Epidermal melanocyte (primary cell): ENCODE data around the gene SRPK2.

Source experiments
- DNase-seq: peaks from one replicate; pipeline ENCODE4 v3.0.0; 2011; ENCODE audit warnings: low spot score; ENCODE audit not compliant: insufficient read length

The SRPK2 gene

DNA sequence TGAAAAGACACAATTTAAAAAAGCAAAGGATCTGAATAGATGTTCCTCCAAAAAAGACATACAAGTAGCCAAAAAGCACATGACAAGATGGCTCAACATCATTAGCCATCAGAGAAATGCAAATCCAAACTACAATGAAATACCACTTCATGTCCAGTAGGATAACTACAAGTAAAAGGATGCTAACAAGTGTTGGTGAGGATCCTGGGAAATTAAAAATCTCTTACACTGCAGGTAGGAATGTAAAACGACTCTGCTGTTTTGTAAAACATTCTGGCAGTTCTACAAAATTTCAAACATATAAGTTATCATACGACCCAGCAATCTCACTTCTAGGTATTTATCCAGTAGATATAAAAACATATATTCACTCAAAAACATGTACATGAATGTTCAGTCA is 161.3 kb downstream of the SRPK2 start:
- no peak for DNase-seq

DNA sequence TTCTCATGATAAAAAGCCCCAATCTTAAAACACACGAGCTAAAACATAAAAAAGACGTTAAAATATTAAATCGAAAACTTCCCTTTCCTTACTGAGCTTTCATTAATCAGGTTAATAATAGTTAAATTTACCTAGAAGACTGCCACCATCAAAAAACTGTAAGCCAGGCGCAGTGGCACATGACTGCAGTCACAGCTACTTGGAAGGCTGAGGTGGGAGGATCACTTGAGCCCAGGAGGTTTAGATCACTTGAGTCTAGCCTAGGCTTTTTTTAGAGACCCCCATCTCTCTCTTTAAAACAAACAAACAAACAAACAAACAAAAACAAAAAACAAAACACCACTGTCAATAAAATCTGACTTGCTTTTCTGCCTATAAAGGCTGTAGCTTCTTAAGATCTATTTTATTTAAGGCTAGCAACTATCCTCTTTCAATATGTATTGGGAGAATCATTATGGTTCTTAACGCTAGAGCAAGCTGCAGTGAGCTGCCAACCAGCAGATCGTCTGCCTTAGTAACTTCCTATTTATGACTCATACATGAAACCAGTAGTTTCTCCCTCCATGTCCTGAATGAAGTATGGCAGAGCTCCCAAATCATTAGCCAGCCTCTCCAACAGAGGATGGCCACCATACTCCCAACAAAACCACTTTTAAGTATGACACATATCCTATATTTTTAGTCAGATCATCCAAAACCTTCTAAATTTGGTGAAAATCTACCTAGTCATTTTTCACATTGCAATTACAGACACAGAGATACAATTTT is 163.7 kb downstream of the SRPK2 start:
- no peak for DNase-seq

DNA sequence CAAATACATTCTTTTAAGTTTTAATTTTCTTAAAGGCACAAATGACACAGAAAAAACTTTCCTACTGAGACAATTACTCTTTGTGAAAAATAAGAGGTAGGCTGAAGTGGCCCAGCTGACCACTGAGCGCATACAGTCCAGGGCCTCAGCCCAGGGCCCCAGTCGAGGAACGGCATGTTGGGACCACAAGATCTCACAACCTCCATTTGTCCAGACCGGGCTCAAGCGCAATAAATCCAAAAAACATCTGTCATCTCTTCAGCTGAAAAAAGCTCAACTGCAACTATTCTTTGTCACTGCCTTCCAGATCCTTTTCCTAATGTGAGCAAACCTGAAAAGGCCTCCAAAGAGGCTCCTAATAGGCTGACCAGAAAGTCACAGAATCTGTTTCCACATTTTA is 165.8 kb downstream of the SRPK2 start:
- DNase-seq, result no peak

DNA sequence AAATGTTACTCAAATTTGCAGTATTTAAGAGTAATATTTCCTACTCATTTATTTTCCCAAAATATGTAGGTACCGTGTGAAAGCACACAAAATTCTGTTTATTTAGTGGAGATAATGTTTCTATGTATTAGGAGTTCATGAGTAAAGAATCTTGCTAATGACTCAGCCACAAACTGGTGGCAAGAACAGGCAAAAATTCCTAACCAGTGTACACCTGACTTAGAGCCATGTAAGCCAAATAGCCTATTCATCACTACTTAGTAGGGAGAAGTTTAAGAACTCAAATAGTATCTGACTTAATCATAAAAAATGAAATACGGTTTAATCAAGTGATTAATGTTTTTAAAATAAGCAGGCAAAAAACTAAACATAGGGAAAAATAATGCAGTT is 169.0 kb downstream of the SRPK2 start:
- DNase-seq, result no peak

DNA sequence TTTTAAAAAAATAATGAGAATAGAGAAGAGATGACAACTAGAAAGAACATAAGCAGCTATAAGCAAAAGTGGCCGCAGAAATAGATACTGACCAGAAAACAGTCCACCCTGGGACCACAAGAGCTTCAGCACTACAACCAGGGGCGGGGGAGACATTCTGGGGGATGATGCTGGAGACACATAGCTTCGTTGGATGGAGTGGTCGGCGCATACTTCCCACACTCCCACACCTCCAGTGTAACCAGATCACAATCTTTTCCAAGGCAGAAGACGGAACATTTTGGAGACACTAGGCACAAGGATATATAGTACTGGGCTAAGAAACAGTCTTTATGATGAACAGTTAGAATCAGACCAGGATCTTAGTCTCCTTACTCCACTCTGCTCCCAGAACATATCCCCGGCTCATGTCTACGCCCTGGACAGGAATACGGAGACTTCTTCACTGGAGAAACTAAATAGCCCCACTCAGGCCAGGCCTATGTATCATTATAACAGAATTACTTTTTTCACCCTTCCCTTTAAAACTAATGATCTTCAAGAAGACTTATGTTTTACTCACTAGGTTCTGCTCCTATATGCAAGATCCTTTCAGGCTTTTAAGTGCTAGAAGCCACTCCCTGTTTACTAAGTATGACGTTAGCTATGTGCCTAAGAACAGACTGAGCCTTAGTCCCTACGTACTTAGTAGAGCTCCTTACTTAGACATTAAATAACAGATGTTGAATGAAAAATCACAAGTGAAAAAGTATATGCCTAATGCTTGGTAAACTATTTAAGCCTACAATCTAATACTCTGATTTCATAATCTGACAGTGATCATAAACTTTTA is 169.6 kb downstream of the SRPK2 start:
- DNase-seq, result no peak

DNA sequence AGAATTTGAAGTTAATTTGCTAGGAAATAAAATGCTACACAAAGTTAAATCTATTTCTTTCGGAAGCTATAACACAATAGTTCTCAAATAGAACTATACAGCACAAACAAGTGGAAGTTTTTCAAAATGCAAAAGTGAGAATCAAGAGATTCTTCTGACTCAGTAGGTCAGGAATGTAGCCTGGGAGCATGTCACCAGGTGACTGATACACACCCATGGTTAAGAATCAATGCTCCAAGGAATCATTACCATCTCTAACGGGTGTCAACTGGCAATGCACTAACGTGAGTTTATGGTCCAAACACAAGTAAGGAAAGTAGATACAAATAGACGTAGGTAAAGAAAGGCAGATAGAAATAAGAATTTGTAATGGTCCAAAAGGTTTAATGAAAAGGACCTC is 170.5 kb downstream of the SRPK2 start:
- DNase-seq, result no peak

DNA sequence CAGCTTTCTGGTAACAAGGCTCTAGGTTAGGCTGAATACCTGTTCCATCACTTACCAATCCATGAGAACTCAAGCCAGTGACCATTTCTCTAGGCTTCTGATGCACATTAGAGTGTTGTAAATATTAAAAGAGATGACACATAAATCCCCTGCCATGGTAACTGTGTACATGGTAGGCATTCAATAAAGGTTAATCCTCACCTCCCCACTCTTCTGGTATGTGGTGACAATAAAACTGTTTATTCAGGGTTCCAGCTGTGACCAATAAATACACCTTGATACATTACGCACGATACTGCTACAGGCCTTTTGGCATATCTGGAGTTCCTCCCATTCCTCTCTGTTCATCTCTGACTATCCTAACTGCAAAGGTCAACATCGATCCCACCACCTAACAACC is 171.9 kb downstream of the SRPK2 start:
- DNase-seq, result no peak

DNA sequence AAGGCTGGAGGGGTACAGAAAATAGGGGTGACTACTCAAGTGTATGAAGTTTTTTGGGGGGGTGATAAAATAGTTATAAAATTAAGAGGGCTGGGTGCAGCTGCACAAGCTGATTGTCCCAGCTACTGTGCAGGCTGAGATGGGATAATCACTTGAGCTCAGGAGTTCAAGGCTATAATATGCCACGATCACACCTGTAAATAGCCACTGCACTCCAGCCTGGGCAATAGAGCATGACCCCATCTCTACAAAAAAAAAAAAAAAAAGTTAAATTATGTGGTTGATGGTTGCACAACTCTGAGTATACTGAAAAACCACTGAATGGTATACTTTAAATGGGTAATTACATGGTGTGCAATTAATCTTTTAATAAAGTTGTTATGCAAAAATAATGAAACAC is 172.9 kb downstream of the SRPK2 start:
- DNase-seq, result no peak

DNA sequence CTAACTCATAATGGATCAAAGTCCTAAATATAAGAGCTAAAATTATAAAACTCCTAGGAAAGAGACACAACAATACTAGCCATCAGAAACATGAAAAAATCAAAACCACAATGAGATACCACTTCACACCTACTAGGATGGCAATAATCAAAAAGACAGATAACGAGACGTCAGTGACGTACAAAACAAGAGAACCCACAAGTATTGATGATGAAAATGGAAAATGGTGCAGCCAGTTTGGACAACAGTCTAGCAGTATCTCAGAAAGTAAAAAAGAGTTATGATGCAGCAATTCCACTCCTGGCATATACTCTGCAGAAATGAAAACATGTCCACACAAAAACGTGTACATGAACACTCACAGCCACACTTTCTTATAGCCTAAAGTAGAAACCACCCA is 173.5 kb downstream of the SRPK2 start:
- no peak for DNase-seq

DNA sequence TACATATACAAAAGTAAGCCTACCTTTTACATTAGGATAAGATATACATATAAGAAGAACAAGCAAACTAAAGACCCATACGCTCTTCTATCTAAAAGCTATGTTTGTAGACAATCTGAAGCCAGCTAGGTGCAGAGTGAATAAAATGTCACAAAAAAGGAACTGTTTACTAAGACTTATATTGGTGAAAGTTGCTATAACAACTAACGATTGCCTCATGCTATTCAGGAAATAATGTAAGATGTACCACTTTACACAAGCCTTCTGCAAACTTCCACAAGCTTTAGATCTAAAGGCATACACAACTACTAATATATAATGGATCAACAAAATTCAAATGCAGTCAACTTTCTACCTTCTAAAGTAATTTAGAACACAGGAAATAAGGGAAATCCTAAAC is 175.1 kb downstream of the SRPK2 start:
- no peak for DNase-seq

DNA sequence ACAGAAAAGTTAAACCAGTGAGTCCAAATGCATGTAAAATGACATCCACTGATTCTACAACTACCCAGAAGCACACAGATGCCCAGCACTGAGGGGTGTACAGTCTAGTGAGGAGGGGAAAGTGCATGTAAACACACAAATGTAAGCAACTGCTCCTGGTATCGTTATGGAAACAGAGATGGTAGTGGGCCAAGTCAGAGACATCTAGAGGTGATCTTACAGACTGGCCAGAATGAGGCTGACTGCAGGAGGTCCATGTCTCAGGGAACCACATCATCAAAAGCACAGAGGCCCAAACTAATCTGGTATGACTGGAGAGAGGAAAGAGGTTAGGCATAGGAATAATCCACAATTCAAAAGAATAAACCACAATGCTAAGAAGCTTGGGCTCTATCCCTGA is 176.5 kb downstream of the SRPK2 start:
- DNase-seq, result no peak

DNA sequence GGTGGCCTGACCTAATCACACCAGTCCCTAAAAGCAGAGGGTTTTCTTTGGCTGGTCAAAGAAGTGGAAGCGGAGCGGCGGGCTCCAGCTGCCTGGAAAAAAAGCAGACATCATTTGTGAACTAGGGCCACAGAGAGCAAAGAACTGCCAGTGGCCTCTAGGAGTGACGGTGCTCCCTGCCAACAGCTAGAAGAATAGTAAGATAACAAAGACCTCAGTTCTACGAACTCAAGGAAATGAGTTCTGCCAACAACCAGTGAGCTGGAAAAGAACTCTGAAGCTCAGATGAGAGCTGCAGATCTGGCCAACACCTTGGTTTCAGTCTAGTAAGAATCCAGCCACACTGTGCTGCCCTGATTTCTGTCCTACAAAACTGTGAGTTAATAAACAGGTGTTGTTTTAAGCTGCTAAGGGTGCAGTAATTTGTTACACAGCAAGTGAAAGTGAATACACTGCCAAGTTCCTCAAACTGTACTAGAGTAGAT is 178.0 kb downstream of the SRPK2 start:
- DNase-seq, result no peak

DNA sequence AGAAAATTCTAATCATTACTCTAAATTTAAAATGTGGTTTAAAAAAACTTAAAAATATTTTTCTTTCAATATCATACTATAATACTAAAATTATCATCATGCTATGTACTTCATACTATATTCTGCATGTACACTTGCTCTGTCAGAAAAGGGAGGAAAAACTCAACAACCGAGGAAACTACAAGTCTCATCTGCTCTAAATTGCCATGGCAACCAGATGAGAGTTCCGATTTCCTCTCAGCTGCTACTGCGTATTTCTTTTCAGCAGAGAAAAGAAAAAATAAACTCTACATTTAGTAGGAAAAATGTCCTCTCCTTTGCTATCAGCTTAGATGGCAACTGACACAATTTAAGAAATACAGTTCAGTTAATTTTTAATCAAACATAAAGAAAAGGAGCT is 178.9 kb downstream of the SRPK2 start:
- DNase-seq, result no peak

DNA sequence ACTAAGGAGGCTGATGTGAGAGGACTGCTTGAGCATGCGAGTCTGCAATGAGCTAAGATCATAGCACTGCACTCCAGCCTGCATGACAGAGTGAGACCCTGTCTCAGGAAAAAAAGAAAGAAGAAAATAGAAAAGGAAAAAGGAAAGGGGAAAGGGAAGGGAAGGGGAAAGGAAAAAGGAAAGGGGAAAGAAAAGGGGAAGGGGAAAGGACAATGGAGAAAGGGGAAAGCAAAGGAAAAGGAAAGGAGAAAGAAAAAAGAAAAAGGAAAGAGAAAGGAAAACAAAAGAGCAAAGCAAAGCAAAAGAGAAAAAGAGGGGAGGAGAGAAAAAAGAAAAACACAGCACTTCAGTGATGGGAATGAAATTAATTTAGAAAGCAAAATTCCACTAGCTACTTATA is 179.3 kb downstream of the SRPK2 start:
- DNase-seq, result no peak

DNA sequence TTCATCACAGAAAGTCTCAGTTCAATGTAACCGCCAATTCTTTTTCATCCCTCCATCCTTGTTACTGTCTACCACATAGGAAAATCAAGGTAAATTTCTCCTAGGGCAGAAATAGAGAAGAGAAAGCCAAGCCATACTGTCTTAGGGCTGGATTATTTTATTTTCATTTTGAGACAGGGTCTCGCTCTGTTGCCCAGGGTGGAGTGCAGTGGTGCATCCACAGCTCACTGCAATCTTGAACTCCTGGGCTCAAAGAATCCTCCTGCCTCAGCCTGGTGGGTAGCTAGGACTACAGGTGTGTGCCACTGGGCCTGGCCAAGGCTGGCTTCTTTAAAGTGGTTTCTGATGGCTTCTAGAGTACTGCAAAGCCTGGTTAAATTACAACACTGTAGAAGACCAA is 181.7 kb downstream of the SRPK2 start:
- DNase-seq, result no peak

DNA sequence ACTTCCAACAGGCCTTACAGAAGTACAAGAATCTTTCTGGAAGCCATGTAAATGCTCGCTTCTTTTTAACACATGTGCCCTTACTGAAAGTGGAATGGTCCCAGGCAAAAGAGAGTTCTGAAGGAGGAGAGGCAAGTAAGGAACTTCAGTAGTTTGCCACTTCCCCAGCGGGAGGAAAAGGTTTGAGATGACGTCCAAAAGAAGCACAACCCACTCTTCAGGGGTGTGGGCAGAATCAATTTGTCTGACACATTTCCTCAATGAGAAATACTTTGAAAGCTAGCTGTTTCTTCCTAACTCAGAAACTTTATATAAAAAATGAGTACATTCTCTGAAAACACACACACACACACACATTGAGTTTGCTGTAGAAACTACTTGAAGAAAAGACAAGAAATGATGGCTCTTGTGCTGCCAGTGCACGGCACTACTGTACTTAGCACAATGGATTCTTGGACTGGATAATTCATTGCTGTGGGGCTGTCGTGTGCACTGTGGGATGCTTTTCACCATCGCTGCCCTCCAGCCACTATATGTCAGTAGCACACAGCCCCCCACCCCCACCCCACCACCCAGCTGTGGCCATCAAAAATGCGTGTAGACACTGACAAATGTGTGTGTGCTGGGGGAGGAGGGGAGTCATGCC is 183.0 kb downstream of the SRPK2 start:
- no peak for DNase-seq

DNA sequence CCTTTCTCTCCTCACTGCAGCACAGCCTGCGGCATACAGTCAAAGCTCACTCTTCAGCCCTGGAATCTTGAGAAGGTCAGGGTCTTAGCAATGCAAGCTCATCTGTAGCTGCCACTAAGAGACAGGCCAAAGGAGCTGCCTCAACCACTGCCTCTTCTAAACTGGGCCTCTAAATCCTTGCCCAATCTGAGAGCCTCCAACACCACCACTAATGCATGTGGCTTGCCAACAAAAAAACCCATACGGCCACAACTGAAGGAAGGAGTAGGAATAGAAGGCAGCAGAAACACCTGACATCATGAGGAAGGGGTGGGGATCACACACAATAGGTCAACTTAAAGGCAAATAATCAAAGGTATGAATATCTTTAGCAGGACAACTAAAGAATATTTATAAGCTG is 183.8 kb downstream of the SRPK2 start:
- DNase-seq, result no peak

DNA sequence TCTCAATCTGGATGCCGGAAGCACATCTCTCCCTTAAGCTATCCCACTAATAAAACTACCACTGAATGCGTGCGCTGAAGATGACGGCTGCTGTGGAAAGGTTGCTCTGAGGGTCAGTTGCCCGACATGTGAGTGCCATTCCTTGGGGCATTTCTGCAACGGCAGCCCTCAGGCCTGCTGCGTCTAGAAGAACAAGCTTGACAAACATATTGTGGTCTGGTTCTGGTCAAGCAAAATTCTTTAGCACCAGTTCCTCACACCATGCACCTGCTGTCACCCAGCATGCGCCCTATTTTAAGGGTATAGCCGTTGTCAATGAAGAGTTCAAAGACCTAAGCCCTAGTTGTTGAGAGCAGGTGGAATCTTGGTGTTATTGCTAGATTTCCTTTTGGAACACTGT is 184.2 kb downstream of the SRPK2 start:
- no peak for DNase-seq

DNA sequence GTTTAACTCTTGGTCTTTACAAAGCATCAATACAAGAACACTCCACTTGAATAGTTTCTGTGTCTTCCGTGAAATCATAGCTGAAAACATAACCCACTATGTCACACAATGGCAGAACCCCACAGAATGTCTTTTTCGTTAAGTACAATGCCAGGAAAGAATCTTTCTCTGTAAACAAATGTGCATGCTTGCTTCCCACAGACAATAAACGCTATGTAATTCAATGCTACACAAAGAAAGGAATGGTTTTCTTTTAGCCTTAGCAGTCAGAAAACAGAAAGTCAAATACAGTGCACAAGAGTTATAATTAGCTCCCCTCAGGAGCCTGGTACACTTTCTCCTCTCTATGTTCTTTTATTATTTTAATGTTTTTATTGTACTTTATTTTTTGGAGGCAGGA is 186.1 kb downstream of the SRPK2 start:
- peak; percentile 35 for DNase-seq

DNA sequence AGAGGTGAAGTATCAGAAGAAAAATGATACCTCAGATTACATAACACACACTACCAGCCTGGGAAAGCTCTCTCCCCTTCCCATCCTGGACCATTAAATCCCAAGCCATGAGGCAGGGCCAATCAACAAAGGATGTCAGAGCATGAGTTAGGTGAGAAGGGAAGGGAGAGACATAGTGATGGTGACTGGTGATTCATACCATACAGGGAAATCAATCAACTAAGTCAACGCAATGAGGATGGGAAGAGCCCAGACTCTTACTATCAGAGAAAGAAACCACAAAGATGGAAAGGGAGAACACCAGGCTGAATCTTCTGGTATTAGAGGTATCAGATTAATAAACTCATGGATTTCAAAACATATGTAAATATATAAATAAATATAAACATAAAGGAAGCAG is 189.3 kb downstream of the SRPK2 start:
- DNase-seq, result no peak

DNA sequence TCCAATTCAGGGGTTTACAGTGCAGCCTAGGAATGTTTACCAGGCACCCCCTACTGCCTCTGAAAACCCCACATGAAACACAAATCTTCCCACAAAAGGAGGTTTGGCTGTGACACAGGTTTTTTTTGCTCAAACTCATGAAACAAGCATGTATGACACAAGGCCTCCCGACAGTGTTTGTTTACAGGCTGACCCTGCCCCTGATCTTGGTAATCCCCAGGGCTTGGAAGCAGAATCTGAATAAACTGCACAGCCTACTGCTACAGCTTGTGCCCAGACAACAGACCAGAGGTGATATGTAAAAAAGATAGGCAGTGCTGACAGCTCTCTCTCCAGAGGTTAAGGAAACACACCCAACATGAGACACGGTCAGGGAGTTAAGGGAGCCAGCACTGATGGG is 190.5 kb downstream of the SRPK2 start:
- no peak for DNase-seq

DNA sequence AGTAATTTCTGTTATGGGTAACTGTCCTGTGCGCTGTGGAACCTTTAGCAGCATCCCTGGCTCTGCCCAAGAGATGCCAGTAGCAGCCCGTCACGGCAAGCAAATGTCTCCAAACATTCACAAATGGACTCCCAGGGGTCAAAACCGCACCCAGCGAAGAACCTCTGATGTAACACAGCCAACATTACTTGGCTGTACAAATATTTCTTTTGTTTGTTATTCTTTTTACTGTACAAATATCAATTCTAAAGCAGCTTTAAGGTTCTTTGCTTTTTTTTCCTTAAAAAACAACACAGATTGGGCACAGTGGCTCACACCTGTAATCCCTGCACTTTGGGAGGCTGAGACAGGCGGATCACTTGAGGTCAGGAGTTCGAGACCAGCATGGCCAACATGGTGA is 192.2 kb downstream of the SRPK2 start:
- DNase-seq, result no peak
